ENCODE measurements around the gene EPS8.

Gene EPS8

DNA sequence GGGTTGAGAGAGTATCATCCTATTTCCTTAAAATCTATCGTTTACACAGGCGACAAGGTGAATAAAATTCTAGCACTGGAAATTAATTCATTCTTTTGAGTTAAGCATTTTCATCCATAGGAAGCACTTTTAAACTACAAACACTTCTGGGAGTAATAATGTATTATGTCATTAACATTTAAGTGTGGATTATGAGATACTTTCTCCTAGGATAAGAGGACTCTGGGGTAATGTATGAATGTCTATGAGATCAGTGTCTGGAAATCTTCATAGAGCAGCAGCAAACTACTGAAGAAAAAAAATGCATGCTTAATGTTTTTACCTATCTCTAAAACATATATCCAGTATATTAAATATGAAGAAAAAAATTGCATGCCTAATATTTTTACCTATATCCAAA lies 86.9 kb downstream of the EPS8 start:
- DNase-seq (ENCODE audit: low read depth): no peak
- TF ChIP-seq, protein P1, sequence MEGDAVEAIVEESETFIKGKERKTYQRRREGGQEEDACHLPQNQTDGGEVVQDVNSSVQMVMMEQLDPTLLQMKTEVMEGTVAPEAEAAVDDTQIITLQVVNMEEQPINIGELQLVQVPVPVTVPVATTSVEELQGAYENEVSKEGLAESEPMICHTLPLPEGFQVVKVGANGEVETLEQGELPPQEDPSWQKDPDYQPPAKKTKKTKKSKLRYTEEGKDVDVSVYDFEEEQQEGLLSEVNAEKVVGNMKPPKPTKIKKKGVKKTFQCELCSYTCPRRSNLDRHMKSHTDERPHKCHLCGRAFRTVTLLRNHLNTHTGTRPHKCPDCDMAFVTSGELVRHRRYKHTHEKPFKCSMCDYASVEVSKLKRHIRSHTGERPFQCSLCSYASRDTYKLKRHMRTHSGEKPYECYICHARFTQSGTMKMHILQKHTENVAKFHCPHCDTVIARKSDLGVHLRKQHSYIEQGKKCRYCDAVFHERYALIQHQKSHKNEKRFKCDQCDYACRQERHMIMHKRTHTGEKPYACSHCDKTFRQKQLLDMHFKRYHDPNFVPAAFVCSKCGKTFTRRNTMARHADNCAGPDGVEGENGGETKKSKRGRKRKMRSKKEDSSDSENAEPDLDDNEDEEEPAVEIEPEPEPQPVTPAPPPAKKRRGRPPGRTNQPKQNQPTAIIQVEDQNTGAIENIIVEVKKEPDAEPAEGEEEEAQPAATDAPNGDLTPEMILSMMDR (conservative IDR thresholded peaks at IDR 0.05; ENCODE audit: low read depth, low read length): no peak
- no peak overlapping the region for H3K4me3 ChIP-seq (ENCODE audit: low read length)

DNA sequence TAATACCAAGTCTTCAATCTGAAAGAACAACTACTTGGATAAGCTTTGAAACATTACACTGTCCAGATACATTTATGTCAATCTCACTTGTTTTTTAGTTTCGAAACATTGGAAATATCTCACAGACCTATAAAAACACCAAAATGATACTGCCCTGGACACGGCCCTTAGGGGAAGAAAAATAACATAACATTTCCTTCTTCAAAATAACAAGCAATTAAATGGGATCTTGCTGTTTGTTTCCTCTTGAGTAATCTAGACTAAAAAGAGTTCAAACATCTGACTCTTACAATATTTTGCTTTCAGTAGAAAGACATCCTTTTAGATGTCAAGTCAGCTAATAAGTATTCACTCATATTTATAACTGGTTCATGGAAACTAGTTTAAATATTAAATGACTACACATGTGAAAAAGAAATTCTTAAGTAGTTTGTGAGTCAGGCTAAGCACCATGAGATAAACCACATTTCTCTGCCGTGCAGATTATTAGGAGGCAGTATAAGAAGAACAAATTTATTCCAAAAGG lies 87.5 kb downstream of the EPS8 start:
- peak; percentile 41 for DNase-seq (ENCODE audit: low read depth)
- H3K4me3 ChIP-seq (ENCODE audit: low read length): no peak overlapping the region

DNA sequence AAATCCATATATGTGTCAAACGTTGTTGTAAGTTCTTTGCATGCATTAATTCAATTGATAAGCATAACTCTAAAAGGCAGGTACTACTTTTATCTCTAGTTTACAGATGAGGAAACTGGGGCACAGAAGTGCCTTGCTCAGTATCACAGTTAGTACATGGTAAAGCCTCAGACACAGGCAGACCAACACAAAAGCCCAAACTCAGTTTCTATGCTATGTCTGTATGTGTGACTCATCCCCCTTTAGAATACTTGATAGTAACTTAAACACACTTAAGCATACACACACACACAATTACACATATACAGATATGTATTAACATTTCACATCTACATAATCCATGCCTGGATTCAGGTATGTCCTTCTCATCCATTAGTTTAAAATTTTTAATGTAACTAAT lies 88.0 kb downstream of the EPS8 start:
- no peak overlapping the region for H3K4me3 ChIP-seq (ENCODE audit: low read length)
- DNase-seq (ENCODE audit: low read depth): no peak
- TF ChIP-seq, protein P1 (conservative IDR thresholded peaks at IDR 0.05; ENCODE audit: low read depth, low read length): no peak

More for the DNA sequence above, 87.5 kb downstream of the EPS8 start:
- TF ChIP-seq, protein P1 (conservative IDR thresholded peaks at IDR 0.05; ENCODE audit: low read depth, low read length): no peak

DNA sequence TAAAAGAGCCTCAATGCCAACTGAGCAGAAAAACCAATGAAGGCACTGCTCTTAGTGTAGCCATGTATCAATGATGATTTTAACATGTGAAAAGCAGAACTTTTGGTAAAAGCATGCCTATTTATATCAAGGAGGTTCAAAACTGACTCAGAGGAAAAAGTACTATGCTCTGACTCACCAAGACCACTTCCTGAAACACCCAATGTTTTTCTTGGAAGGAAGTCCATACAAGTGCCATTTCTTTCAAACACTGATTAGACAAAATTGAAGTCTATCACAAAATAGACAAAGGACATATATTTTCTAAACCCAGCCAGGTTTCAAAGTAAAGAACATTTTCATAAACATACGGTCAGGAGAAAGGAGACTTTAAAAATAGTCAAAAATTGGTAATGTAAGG lies 88.6 kb downstream of the EPS8 start:
- no peak overlapping the region for H3K4me3 ChIP-seq (ENCODE audit: low read length)
- TF ChIP-seq, protein P1 (conservative IDR thresholded peaks at IDR 0.05; ENCODE audit: low read depth, low read length): no peak
- peak; percentile 68 for DNase-seq (ENCODE audit: low read depth)

DNA sequence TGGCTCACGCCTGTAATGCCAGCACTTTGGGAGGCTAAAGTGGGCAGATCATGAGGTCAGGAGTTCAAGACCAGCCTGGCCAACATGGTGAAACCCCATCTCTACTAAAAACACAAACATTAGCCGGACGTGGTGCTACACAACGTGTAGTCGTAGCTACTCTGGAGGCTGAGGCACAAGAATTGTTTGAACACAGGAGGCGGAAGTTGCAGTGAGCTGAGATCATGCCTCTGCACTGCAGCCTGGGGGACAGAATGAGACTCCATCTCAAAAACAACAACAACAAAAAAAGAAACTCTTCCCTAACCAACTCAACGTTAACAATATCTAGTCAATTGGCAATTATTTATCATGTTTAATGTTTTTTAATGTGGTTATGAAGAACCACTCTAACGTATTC lies 89.3 kb downstream of the EPS8 start:
- no peak for DNase-seq (ENCODE audit: low read depth)
- TF ChIP-seq, protein P1 (conservative IDR thresholded peaks at IDR 0.05; ENCODE audit: low read depth, low read length): no peak
- no peak overlapping the region for H3K4me3 ChIP-seq (ENCODE audit: low read length)

DNA sequence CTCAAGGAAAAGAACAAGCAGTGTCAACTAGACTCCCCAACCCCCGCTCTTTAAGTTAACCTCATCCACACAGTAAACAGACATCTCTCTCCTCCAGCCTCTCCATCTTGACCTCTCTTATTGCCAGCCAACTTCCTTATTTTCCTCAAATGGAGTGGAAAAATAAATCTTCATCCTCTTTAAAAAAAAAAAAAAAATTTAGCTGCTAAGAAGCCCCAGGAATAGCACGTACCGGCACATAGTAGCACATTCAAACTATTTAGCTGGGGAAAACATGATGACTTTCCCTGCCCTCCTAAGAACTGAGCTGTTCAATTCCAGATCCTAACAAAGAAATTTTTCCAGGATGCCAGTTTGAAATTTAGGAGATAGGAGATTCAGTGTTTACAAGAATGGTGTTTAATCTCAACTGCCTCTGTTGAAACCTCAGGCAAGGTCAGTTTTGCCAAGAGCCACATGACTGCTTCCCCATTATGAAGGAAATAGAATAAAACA lies 90.8 kb downstream of the EPS8 start:
- DNase-seq (ENCODE audit: low read depth): no peak
- TF ChIP-seq, protein P1 (conservative IDR thresholded peaks at IDR 0.05; ENCODE audit: low read depth, low read length): no peak
- no peak overlapping the region for H3K4me3 ChIP-seq (ENCODE audit: low read length)

DNA sequence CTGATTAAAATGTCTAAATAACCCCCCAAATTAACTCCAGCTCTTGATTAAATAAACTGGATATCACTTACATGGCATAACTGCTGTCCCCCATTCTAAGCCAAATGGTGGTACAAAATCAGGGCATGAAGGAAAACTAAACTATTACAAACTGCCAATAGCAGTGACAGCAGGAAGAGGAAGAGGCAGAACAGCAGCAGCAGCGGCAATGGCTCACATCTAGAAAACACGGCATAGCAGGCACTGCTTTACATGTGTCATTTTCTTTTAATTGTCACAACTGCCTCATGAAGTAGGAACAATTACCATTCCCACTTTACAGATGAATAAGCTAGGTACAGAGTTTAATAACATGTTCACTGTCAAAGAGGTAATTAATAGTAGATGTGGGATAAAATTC lies 92.0 kb downstream of the EPS8 start:
- DNase-seq (ENCODE audit: low read depth): no peak
- no peak overlapping the region for H3K4me3 ChIP-seq (ENCODE audit: low read length)
- TF ChIP-seq, protein P1 (conservative IDR thresholded peaks at IDR 0.05; ENCODE audit: low read depth, low read length): no peak

All from retinal pigment epithelial cell (primary cell).